ENCODE measurements around the gene CERK. TPM values are rescaled to one million over a fixed set of nuclear protein-coding genes. Genes with fewer than 3 reads are reported as not detected.

Gene CERK
- total and polyA plus RNA-seq, 2 experiments from 2014 or later: 37.2 to 74.9 TPM

DNA sequence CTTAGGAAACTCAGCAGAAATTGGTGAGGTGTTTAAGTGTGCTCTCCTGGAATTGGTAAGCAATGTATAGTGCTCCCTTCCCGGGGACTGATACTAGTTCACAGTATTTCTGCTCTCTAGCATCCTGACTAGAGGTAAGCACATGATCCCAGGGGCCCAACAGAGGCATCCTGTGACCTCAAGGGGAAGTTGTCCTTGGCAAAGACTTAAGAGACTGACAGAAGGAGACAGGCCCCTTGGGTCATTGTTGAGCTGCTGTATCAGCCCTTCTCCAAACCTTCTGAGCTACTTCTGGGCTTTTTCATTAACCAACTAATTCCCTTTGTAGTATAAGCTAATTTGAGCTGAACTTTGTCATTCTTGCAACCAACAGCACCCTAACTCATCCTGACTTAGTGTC lies 20.1 kb upstream of the CERK start:
- Histone ChIP-seq H3K36me3 (no peaks in the 10 kb centered on the region), H3K9me3 (ENCODE audit: low read depth) (no peaks in the 10 kb centered on the region), H3K4me3 (no peak overlapping the region), H3K4me1 (ENCODE audit: low read depth) (peaks cover 9% of the 10 kb centered on the region), H3K27ac (peak overlapping the region; percentile 76), H3K27me3 (no peaks in the 10 kb centered on the region)
- TF ChIP-seq, protein P1, sequence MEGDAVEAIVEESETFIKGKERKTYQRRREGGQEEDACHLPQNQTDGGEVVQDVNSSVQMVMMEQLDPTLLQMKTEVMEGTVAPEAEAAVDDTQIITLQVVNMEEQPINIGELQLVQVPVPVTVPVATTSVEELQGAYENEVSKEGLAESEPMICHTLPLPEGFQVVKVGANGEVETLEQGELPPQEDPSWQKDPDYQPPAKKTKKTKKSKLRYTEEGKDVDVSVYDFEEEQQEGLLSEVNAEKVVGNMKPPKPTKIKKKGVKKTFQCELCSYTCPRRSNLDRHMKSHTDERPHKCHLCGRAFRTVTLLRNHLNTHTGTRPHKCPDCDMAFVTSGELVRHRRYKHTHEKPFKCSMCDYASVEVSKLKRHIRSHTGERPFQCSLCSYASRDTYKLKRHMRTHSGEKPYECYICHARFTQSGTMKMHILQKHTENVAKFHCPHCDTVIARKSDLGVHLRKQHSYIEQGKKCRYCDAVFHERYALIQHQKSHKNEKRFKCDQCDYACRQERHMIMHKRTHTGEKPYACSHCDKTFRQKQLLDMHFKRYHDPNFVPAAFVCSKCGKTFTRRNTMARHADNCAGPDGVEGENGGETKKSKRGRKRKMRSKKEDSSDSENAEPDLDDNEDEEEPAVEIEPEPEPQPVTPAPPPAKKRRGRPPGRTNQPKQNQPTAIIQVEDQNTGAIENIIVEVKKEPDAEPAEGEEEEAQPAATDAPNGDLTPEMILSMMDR (IDR thresholded peaks at IDR 0.05; ENCODE audit: low read depth, low read length): no peak
- no peak for DNase-seq (ENCODE audit: low read depth in 1 of 2, low spot score in 1 of 2)

DNA sequence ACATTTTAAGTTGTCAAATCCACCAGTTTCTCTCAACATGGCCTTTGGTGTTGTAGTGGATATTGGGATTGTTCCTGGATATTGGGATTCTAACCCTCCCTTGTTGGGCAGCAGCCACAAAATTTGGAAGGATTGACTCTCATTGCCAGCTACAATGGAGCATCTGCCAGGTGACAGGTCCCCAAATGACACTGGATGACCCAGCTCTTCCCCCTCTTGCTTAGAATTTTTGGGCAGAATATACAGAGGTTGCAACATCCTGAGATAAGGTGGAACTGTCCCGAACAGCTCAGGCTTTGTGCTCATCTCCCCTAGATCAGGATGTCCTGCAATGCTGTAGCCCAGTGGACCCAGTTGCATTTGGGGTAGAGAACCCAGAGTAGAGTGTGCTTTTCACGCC lies 19.1 kb upstream of the CERK start:
- no peak for DNase-seq (ENCODE audit: low read depth in 1 of 2, low spot score in 1 of 2)
- Histone ChIP-seq H3K4me3 (no peak overlapping the region), H3K36me3 (no peaks in the 10 kb centered on the region), H3K4me1 (ENCODE audit: low read depth) (peaks cover 9% of the 10 kb centered on the region), H3K27me3 (no peaks in the 10 kb centered on the region), H3K27ac (no peak overlapping the region), H3K9me3 (ENCODE audit: low read depth) (no peaks in the 10 kb centered on the region)
- TF ChIP-seq, protein P1 (IDR thresholded peaks at IDR 0.05; ENCODE audit: low read depth, low read length): no peak

DNA sequence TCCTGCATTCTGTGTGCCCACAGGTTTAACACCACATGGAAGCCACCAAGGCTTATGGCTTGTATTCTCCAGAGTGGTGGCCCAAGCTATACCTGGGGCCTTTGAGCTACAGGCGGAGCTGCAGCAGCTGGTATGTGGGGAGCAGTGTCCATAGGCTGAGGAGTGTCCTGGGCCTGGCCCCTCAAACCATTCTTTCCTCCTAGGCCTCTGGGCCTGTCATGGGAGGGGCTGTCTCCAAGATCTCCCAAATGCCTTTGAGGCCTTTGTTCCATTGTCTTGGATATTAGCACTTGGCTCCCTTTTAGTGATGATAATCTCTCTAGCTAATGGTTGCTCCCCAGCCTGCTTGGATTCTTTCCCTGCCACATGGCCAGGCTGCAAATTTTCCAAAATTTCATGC lies 18.0 kb upstream of the CERK start:
- Histone ChIP-seq H3K36me3 (no peaks in the 10 kb centered on the region), H3K4me1 (ENCODE audit: low read depth) (peaks cover 5% of the 10 kb centered on the region), H3K9me3 (ENCODE audit: low read depth) (no peaks in the 10 kb centered on the region), H3K4me3 (no peak overlapping the region), H3K27ac (no peak overlapping the region), H3K27me3 (no peaks in the 10 kb centered on the region)
- TF ChIP-seq, protein P1 (IDR thresholded peaks at IDR 0.05; ENCODE audit: low read depth, low read length): no peak
- DNase-seq (ENCODE audit: low read depth in 1 of 2, low spot score in 1 of 2): no peak

DNA sequence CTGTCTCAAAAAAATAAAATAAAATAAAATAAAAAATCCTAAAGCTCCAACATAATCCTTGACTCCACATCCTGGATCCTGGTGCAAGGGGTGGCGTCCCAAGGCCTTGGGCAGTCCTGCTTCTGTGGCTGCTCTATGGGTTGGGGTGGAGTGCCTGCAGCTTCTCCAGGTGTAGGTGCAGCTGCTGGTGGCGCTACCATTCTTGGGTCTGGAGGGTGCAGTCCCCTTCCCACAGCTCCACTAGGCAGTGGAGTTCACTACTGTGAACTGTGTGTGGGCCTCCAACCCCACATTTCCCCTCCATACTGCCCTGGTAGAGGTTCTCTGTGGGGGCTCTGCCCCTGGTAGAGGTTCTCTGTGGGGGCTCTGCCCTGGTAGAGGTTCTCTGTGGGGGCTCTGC lies 17.5 kb upstream of the CERK start:
- Histone ChIP-seq H3K27me3 (no peaks in the 10 kb centered on the region), H3K27ac (no peak overlapping the region), H3K9me3 (ENCODE audit: low read depth) (no peaks in the 10 kb centered on the region), H3K4me3 (no peak overlapping the region), H3K4me1 (ENCODE audit: low read depth) (peaks cover 5% of the 10 kb centered on the region), H3K36me3 (no peaks in the 10 kb centered on the region)
- TF ChIP-seq, protein P1 (IDR thresholded peaks at IDR 0.05; ENCODE audit: low read depth, low read length): no peak
- no peak for DNase-seq (ENCODE audit: low read depth in 1 of 2, low spot score in 1 of 2)

DNA sequence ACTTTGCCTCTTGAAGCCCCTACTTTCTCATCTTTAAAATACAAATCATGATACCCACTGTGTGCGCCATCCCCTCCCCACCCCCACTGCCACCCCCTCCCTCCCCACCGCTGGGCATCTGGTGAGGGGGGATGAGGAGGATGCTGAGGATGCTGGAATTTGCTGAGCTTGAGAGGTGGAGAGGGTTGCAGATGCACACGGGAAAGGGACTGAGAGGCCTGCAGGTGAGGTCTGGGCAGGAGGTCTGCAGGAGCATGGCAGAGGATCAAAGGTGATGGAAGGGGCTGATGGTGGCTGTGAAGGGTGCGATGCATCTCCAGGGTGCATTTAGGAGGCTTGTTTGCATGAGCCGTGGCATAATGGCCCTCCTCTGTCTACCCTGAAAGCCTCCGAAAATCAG lies 16.8 kb upstream of the CERK start:
- H3K4me3 ChIP-seq: no peak overlapping the region
- H3K27me3 ChIP-seq: no peaks in the 10 kb centered on the region
- DNase-seq (ENCODE audit: low read depth in 1 of 2, low spot score in 1 of 2): no peak
- no peaks in the 10 kb centered on the region for H3K36me3 ChIP-seq
- no peak overlapping the region for H3K27ac ChIP-seq
- H3K9me3 ChIP-seq (ENCODE audit: low read depth): no peaks in the 10 kb centered on the region
- TF ChIP-seq, protein P1 (IDR thresholded peaks at IDR 0.05; ENCODE audit: low read depth, low read length): no peak
- H3K4me1 ChIP-seq (ENCODE audit: low read depth): peaks cover 5% of the 10 kb centered on the region
